GM18858 (cell line): Measurements from ENCODE around the gene ANKH.

Experiments used
- ATAC-seq: cut with Tn5 transposase; IDR thresholded peaks from one replicate; pipeline ENCODE4 v1.9.1; 2021; ENCODE audit not compliant: unreplicated experiment

ANKH gene

GRCh38 chr5:14698495-14698894, 173.1 kb downstream of the ANKH start:
- no peak for ATAC-seq

- no peak for ATAC-seq
These were observed 174.7 kb downstream of the ANKH start for GRCh38 chr5:14696851-14697250.

- ATAC-seq, result no peak
These were observed 175.5 kb downstream of the ANKH start for GRCh38 chr5:14696057-14696456.

- ATAC-seq, result no peak
These were observed 176.4 kb downstream of the ANKH start for GRCh38 chr5:14695152-14695551.

GRCh38 chr5:14693070-14693469, 178.5 kb downstream of the ANKH start:
- ATAC-seq, result no peak

- ATAC-seq, result no peak
These were observed 184.4 kb downstream of the ANKH start for GRCh38 chr5:14687023-14687665.

GRCh38 chr5:14686517-14686916, 185.1 kb downstream of the ANKH start:
- ATAC-seq, result no peak

GRCh38 chr5:14685757-14686156, 185.8 kb downstream of the ANKH start:
- ATAC-seq, result peak; percentile 97

- no peak for ATAC-seq
These were observed 186.8 kb downstream of the ANKH start for GRCh38 chr5:14684757-14685156.

GRCh38 chr5:14683906-14684455, 187.6 kb downstream of the ANKH start:
- no peak for ATAC-seq

GRCh38 chr5:14681236-14681752, 190.3 kb downstream of the ANKH start:
- ATAC-seq, result no peak

GRCh38 chr5:14679595-14679994, 192.0 kb downstream of the ANKH start:
- no peak for ATAC-seq

- no peak for ATAC-seq
These were observed 192.7 kb downstream of the ANKH start for GRCh38 chr5:14678773-14679334.

- ATAC-seq, result peak; percentile 33
These were observed 195.3 kb downstream of the ANKH start for GRCh38 chr5:14676320-14676719.

GRCh38 chr5:14675865-14676300, 195.7 kb downstream of the ANKH start:
- peak; percentile 32 for ATAC-seq

- peak; percentile 2 for ATAC-seq
These were observed 196.4 kb downstream of the ANKH start for GRCh38 chr5:14674983-14675854.

- ATAC-seq, result no peak
These were observed 198.1 kb downstream of the ANKH start for GRCh38 chr5:14673443-14673842.

- no peak for ATAC-seq
These were observed 198.8 kb downstream of the ANKH start for GRCh38 chr5:14672484-14673394.

- ATAC-seq, result no peak
These were observed 199.5 kb downstream of the ANKH start for GRCh38 chr5:14672082-14672481.

- ATAC-seq, result peak; percentile 18
These were observed 200.2 kb downstream of the ANKH start for GRCh38 chr5:14671414-14671813.
